Measurements from ENCODE around the gene MST1.
A peak's percentile ranks its signal among the peaks of the same experiment; 100 is the strongest.

MST1 gene

GRCh38 chr3:49689046-49689907 is at the start of gene MST1, which contains the start of gene RNF123:
TSS of gene MST1 (minus strand) at chr3:49689474. CDS start at chr3:49688691, 783 bp downstream.
TSS of gene RNF123 (plus strand) at chr3:49689557. CDS start at chr3:49691166, 1,609 bp downstream.
- no peak for TF ChIP-seq CTCF (IDR thresholded peaks at IDR 0.05)
- no peak for TF ChIP-seq ZFX (IDR thresholded peaks at IDR 0.05; ENCODE audit: borderline replicate concordance)
- H3K27ac ChIP-seq, result peak within 1 kb of the TSS; percentile 71

GRCh38 chr3:49738067-49738713 is 48.9 kb upstream of the MST1 start:
- H3K27ac ChIP-seq, result no peak overlapping the region
- TF ChIP-seq CTCF (IDR thresholded peaks at IDR 0.05) (no peak), ZFX (IDR thresholded peaks at IDR 0.05; ENCODE audit: borderline replicate concordance) (no peak)

GRCh38 chr3:49734752-49735151 is 45.5 kb upstream of the MST1 start:
- TF ChIP-seq CTCF (IDR thresholded peaks at IDR 0.05), result no peak
- TF ChIP-seq ZFX (IDR thresholded peaks at IDR 0.05; ENCODE audit: borderline replicate concordance), result no peak
- no peak overlapping the region for H3K27ac ChIP-seq

- no peak overlapping the region for H3K27ac ChIP-seq
- TF ChIP-seq ZFX (IDR thresholded peaks at IDR 0.05; ENCODE audit: borderline replicate concordance) (no peak), CTCF (IDR thresholded peaks at IDR 0.05) (no peak)
Measured at GRCh38 chr3:49733551-49733950, 44.3 kb upstream of the MST1 start.

- no peak overlapping the region for H3K27ac ChIP-seq
- TF ChIP-seq CTCF (IDR thresholded peaks at IDR 0.05) (no peak), ZFX (IDR thresholded peaks at IDR 0.05; ENCODE audit: borderline replicate concordance) (no peak)
Measured at GRCh38 chr3:49732597-49732996, 43.3 kb upstream of the MST1 start.

- no peak for TF ChIP-seq ZFX (IDR thresholded peaks at IDR 0.05; ENCODE audit: borderline replicate concordance)
- no peak for TF ChIP-seq CTCF (IDR thresholded peaks at IDR 0.05)
- H3K27ac ChIP-seq, result no peak overlapping the region
Measured at GRCh38 chr3:49729966-49730609, 40.8 kb upstream of the MST1 start.
